ENCODE data around the gene CBY3.
A peak's percentile ranks its signal among the peaks of the same experiment; 100 is the strongest.
"Not testable (repeated sequence)": the region's sequence is repeated elsewhere in the genome, so short reads cannot be mapped to it uniquely, and the experiment has no call there.

The CBY3 gene

GRCh38 chr5:179678223-179679013, 2.4 kb downstream of the CBY3 start:
- Histone ChIP-seq H3K9me3 (ENCODE audit: control insufficient read depth in 5 of 5, low read length in 5 of 5) (no peaks in the 10 kb centered on the region), H3K27ac (ENCODE audit: low read depth, low read length) (peak overlapping the region; percentile 78), H3K4me3 (ENCODE audit: low read depth in 1 of 5, low read length in 5 of 5) (peak overlapping the region; percentile 84 to 99 (median 95)), H3K27me3 (ENCODE audit: control insufficient read depth in 5 of 5, insufficient read depth in 4 of 5, low read length in 5 of 5) (no peaks in the 10 kb centered on the region), H3K4me1 (ENCODE audit: control insufficient read depth in 5 of 5, insufficient read depth in 5 of 5, low read length in 5 of 5) (peaks cover 0 to 24% (median 19%) of the 10 kb centered on the region in 5 donors), H3K36me3 (ENCODE audit: control insufficient read depth in 5 of 5, insufficient read depth in 5 of 5, low read length in 5 of 5) (no peaks in the 10 kb centered on the region), H3K9ac (ENCODE audit: low read length in 5 of 5) (peak overlapping the region; percentile 68 to 92 (median 85))

GRCh38 chr5:179668391-179668790, 12.4 kb downstream of the CBY3 start:
- no peak overlapping the region for H3K4me3 ChIP-seq (ENCODE audit: low read depth in 1 of 5, low read length in 5 of 5)
- H3K36me3 ChIP-seq (ENCODE audit: control insufficient read depth in 5 of 5, insufficient read depth in 5 of 5, low read length in 5 of 5) = peaks cover 0 to 20% (median 18%) of the 10 kb centered on the region in 5 donors
- H3K9me3 ChIP-seq (ENCODE audit: control insufficient read depth in 5 of 5, low read length in 5 of 5) = no peaks in the 10 kb centered on the region
- H3K4me1 ChIP-seq (ENCODE audit: control insufficient read depth in 5 of 5, insufficient read depth in 5 of 5, low read length in 5 of 5) = no peaks in the 10 kb centered on the region
- no peak overlapping the region for H3K9ac ChIP-seq (ENCODE audit: low read length in 5 of 5)
- H3K27ac ChIP-seq (ENCODE audit: low read depth, low read length) = no peak overlapping the region
- H3K27me3 ChIP-seq (ENCODE audit: control insufficient read depth in 5 of 5, insufficient read depth in 4 of 5, low read length in 5 of 5) = no peaks in the 10 kb centered on the region

DNA sequence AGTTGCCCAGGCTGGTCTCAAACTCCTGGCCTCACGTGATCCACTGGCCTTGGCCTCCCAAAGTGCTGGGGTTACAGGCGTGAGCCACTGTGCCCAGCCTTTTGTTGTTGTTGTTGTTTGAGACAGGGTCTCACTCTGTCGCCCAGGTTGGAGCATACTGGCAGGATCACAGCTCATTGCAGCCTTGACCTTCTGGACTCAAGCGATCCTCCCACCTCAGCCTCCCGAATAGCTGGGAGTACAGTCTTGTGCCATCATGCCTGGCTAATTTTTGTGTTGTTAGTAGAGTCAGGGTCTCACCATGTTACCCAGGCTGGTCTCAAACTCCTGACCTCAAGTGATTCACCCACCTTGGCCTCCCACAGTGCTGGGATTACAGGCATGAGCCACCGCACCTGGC, 19.2 kb downstream of the CBY3 start:
- H3K27ac ChIP-seq (ENCODE audit: low read depth, low read length); H3K9me3 ChIP-seq (ENCODE audit: control insufficient read depth in 5 of 5, low read length in 5 of 5); H3K27me3 ChIP-seq (ENCODE audit: control insufficient read depth in 5 of 5, insufficient read depth in 4 of 5, low read length in 5 of 5): not testable (repeated sequence)

DNA sequence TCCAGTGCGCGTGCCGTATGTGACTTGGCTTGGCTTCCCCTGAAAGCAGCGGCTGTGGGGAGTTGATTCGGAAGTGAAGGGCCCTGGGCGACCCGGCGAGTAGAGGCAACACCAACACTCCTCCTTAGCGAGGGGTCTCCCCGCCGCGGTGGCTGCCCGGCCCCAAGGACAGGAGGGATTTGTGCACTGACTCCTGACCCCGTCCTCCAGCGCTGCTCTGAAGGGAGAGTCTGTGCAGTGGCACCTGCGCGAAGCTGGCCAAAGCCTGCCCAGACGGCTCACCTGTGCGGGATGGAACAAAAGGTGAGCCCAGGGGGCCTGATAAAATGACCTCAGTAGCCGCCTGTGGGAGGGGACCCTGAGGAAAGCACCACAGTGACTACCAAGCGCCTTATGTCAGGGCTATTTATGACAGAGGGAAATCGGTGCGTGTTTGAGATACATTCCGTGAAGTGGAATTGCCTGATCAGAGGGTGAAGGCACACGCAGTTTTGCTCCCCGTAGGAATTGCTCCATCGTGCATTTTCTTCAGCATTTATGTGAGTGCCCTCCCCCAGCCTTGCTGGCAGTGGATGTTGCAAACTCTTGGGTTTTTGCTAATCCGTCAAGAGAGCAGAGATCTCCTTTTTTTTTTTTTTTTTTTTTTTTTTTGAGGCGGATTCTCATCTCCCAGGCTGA, 22.5 kb downstream of the CBY3 start:
- H3K27ac ChIP-seq (ENCODE audit: low read depth, low read length) = not testable (repeated sequence)

More for the DNA sequence above, 19.2 kb downstream of the CBY3 start:
- not testable (repeated sequence) for H3K4me3 ChIP-seq (ENCODE audit: low read depth in 1 of 5, low read length in 5 of 5); H3K4me1 ChIP-seq (ENCODE audit: control insufficient read depth in 5 of 5, insufficient read depth in 5 of 5, low read length in 5 of 5); H3K9ac ChIP-seq (ENCODE audit: low read length in 5 of 5)
- peaks cover 0 to 24% (median 18%) of the 10 kb centered on the region in 5 donors for H3K36me3 ChIP-seq (ENCODE audit: control insufficient read depth in 5 of 5, insufficient read depth in 5 of 5, low read length in 5 of 5)

DNA sequence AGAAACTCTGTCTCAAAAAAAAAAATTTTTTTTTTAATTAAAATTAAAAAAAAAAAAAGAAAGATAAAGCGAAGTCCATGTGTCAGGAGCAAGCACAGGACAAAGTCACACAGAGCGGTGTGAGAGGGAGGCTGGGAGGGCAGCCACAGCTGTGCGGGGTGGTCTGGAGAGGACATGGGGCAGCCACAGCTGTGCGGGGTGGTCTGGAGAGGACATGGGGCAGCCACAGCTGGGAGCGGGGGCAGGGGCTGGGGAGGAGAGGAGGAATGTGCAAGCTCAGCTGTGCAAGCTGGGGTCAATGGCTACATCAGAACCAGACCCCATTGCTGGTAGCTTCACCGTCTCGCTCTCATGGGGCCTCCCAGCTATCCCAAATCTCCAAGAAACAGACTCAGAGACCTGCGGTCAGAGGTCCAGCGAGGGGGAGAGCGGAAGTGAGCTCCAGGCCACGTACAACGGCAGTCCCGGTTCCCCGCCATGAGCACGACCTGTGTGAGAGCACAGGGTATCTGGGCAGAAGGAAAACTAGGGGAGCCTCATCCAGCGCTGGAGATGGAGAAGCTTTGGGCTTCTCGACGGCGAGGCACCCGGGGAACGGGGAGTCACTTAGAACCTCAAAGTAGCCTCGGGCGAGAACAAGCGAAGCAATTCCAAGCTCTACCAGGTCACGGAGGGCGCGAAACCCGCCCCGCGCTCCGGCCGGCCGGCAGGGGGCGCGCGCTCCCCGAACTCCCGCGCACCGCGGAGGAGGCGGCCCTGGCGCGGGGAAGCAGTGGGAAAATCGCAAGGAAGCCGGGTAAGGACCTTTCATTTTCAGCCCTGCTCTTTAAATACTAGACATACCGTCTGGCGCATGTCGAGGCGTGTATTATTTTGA, 23.3 kb downstream of the CBY3 start:
- not testable (repeated sequence) for H3K27me3 ChIP-seq (ENCODE audit: control insufficient read depth in 5 of 5, insufficient read depth in 4 of 5, low read length in 5 of 5); H3K9ac ChIP-seq (ENCODE audit: low read length in 5 of 5); H3K4me1 ChIP-seq (ENCODE audit: control insufficient read depth in 5 of 5, insufficient read depth in 5 of 5, low read length in 5 of 5); H3K9me3 ChIP-seq (ENCODE audit: control insufficient read depth in 5 of 5, low read length in 5 of 5); H3K27ac ChIP-seq (ENCODE audit: low read depth, low read length); H3K4me3 ChIP-seq (ENCODE audit: low read depth in 1 of 5, low read length in 5 of 5); H3K36me3 ChIP-seq (ENCODE audit: control insufficient read depth in 5 of 5, insufficient read depth in 5 of 5, low read length in 5 of 5)

More for the DNA sequence above, 22.5 kb downstream of the CBY3 start:
- H3K9me3 ChIP-seq (ENCODE audit: control insufficient read depth in 5 of 5, low read length in 5 of 5); H3K36me3 ChIP-seq (ENCODE audit: control insufficient read depth in 5 of 5, insufficient read depth in 5 of 5, low read length in 5 of 5); H3K27me3 ChIP-seq (ENCODE audit: control insufficient read depth in 5 of 5, insufficient read depth in 4 of 5, low read length in 5 of 5); H3K4me1 ChIP-seq (ENCODE audit: control insufficient read depth in 5 of 5, insufficient read depth in 5 of 5, low read length in 5 of 5): not testable (repeated sequence)
- Histone ChIP-seq H3K4me3 (ENCODE audit: low read depth in 1 of 5, low read length in 5 of 5) (peak overlapping the region; percentile 61 to 74 (median 69)), H3K9ac (ENCODE audit: low read length in 5 of 5) (peak overlapping the region in 4 of 5 donors; percentile 43 to 68 (median 64))

GRCh38 chr5:179653135-179653534, 27.7 kb downstream of the CBY3 start:
- not testable (repeated sequence) for H3K27me3 ChIP-seq (ENCODE audit: control insufficient read depth in 5 of 5, insufficient read depth in 4 of 5, low read length in 5 of 5); H3K27ac ChIP-seq (ENCODE audit: low read depth, low read length); H3K4me1 ChIP-seq (ENCODE audit: control insufficient read depth in 5 of 5, insufficient read depth in 5 of 5, low read length in 5 of 5); H3K9me3 ChIP-seq (ENCODE audit: control insufficient read depth in 5 of 5, low read length in 5 of 5); H3K9ac ChIP-seq (ENCODE audit: low read length in 5 of 5); H3K4me3 ChIP-seq (ENCODE audit: low read depth in 1 of 5, low read length in 5 of 5); H3K36me3 ChIP-seq (ENCODE audit: control insufficient read depth in 5 of 5, insufficient read depth in 5 of 5, low read length in 5 of 5)

- not testable (repeated sequence) for H3K4me3 ChIP-seq (ENCODE audit: low read depth in 1 of 5, low read length in 5 of 5); H3K4me1 ChIP-seq (ENCODE audit: control insufficient read depth in 5 of 5, insufficient read depth in 5 of 5, low read length in 5 of 5); H3K27ac ChIP-seq (ENCODE audit: low read depth, low read length); H3K27me3 ChIP-seq (ENCODE audit: control insufficient read depth in 5 of 5, insufficient read depth in 4 of 5, low read length in 5 of 5); H3K9me3 ChIP-seq (ENCODE audit: control insufficient read depth in 5 of 5, low read length in 5 of 5); H3K36me3 ChIP-seq (ENCODE audit: control insufficient read depth in 5 of 5, insufficient read depth in 5 of 5, low read length in 5 of 5); H3K9ac ChIP-seq (ENCODE audit: low read length in 5 of 5)
Observed at GRCh38 chr5:179650245-179650644, 30.6 kb downstream of the CBY3 start.

- H3K27me3 ChIP-seq (ENCODE audit: control insufficient read depth in 5 of 5, insufficient read depth in 4 of 5, low read length in 5 of 5); H3K9ac ChIP-seq (ENCODE audit: low read length in 5 of 5); H3K4me1 ChIP-seq (ENCODE audit: control insufficient read depth in 5 of 5, insufficient read depth in 5 of 5, low read length in 5 of 5); H3K36me3 ChIP-seq (ENCODE audit: control insufficient read depth in 5 of 5, insufficient read depth in 5 of 5, low read length in 5 of 5); H3K27ac ChIP-seq (ENCODE audit: low read depth, low read length); H3K9me3 ChIP-seq (ENCODE audit: control insufficient read depth in 5 of 5, low read length in 5 of 5); H3K4me3 ChIP-seq (ENCODE audit: low read depth in 1 of 5, low read length in 5 of 5): not testable (repeated sequence)
Observed at GRCh38 chr5:179649166-179649703, 31.6 kb downstream of the CBY3 start.

GRCh38 chr5:179648410-179648809, 32.4 kb downstream of the CBY3 start:
- Histone ChIP-seq H3K4me1 (ENCODE audit: control insufficient read depth in 5 of 5, insufficient read depth in 5 of 5, low read length in 5 of 5) (no peaks in the 10 kb centered on the region), H3K9me3 (ENCODE audit: control insufficient read depth in 5 of 5, low read length in 5 of 5) (no peaks in the 10 kb centered on the region), H3K9ac (ENCODE audit: low read length in 5 of 5) (no peak overlapping the region), H3K4me3 (ENCODE audit: low read depth in 1 of 5, low read length in 5 of 5) (no peak overlapping the region), H3K36me3 (ENCODE audit: control insufficient read depth in 5 of 5, insufficient read depth in 5 of 5, low read length in 5 of 5) (no peaks in the 10 kb centered on the region), H3K27ac (ENCODE audit: low read depth, low read length) (no peak overlapping the region), H3K27me3 (ENCODE audit: control insufficient read depth in 5 of 5, insufficient read depth in 4 of 5, low read length in 5 of 5) (no peaks in the 10 kb centered on the region)
